ENCODE data around the gene MCOLN3.

GRCh38 chr1:85042413-85042812 is 5.9 kb downstream of the MCOLN3 start:
- TF ChIP-seq, protein P1, sequence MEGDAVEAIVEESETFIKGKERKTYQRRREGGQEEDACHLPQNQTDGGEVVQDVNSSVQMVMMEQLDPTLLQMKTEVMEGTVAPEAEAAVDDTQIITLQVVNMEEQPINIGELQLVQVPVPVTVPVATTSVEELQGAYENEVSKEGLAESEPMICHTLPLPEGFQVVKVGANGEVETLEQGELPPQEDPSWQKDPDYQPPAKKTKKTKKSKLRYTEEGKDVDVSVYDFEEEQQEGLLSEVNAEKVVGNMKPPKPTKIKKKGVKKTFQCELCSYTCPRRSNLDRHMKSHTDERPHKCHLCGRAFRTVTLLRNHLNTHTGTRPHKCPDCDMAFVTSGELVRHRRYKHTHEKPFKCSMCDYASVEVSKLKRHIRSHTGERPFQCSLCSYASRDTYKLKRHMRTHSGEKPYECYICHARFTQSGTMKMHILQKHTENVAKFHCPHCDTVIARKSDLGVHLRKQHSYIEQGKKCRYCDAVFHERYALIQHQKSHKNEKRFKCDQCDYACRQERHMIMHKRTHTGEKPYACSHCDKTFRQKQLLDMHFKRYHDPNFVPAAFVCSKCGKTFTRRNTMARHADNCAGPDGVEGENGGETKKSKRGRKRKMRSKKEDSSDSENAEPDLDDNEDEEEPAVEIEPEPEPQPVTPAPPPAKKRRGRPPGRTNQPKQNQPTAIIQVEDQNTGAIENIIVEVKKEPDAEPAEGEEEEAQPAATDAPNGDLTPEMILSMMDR (IDR thresholded peaks at IDR 0.05), result no peak
- TF ChIP-seq POLR2A (IDR thresholded peaks at IDR 0.05), result no peak
